Peyer's patch (tissue), 4 donors: ENCODE results near the gene EVL. TPM values are rescaled to one million over a fixed set of nuclear protein-coding genes. Genes with fewer than 3 reads are reported as not detected.

Experiments used
- DNase-seq, 3 donors: peaks; one replicate each; pipeline ENCODE4 v3.0.0-alpha.2; 2017 to 2019
- H3K27ac ChIP-seq, 4 donors: fragments of 200-600 bp; sonication (generic); one replicate each; pipeline ENCODE4 v1.5.1; 2016 to 2019
- H3K27me3 ChIP-seq, 2 donors: fragments of 200-600 bp; sonication (generic); one replicate each; pipeline ENCODE4 v1.5.1; 2019
- H3K36me3 ChIP-seq, 3 donors: fragments of 200-600 bp; sonication (generic); one replicate each; pipeline ENCODE4 v1.5.1; 2016 to 2019
- H3K4me1 ChIP-seq, 4 donors: fragments of 200-600 bp; sonication (generic); one replicate each; pipeline ENCODE4 v1.5.1; 2016 to 2019
- H3K4me3 ChIP-seq, 4 donors: fragments of 200-600 bp; sonication (generic); 1 replicate in 3 of 4; 2 replicates in 1 of 4; pipeline ENCODE4 v1.5.1; 2016 to 2019; ENCODE audit warnings: mild to moderate bottlenecking in 1 of 4
- H3K9me3 ChIP-seq, 4 donors: fragments of 200-600 bp; sonication (generic); one replicate each; pipeline ENCODE4 v1.5.1; 2016 to 2019; ENCODE audit warnings: mild to moderate bottlenecking in 1 of 4
- CTCF ChIP-seq, 6 experiments: fragments of 450-650 bp in 4 of 6; fragments of 200-600 bp in 2 of 6; sonication (generic) in 1 of 6; IDR thresholded peaks; one replicate each; pipeline ENCODE4 v1.5.1; 2017 to 2019; ENCODE audit warnings: antibody characterized with exemption in 6 of 6, mild to moderate bottlenecking in 3 of 6, moderate library complexity in 1 of 6
- POLR2A ChIP-seq, 2 donors: fragments of 450-650 bp; IDR thresholded peaks; one replicate each; pipeline ENCODE4 v1.5.1; 2017; ENCODE audit warnings: antibody characterized with exemption in 2 of 2, mild to moderate bottlenecking in 2 of 2, moderate library complexity in 2 of 2
- total RNA-seq, 4 donors: library from RNA; depleted of rRNA; stranded (reverse); fragments of >200 nt; gene quantifications; one replicate each; pipeline ENCODE4 v1.1.0, GENCODE V29; 2016

EVL gene
- total RNA-seq, 4 donors from 2014 or later: 44.9 to 409 (median 110) TPM

DNA sequence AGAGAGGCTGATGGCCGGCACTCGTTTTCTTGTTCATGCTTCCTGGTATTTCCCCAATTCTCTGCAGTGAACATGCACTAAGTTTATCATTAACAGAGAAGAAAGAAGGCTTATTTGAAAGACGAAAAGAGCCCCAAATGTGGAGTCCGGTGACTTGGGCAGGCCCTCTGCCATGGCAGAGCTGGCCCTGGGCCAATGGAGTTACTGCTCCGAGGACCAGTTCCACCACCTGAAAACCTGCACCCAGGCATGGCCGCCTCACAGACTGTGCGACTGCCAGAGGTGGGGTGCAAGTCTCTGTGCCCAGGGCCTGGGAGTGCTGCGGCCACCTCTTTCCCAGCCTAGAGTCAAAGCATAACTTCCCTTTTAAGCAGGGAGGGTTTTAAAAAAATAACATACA, 69.4 kb downstream of the EVL start:
- Histone ChIP-seq H3K4me1 (peaks cover 0 to 13% (median 0%) of the 10 kb centered on the region in 4 donors), H3K4me3 (no peak overlapping the region), H3K36me3 (peaks cover 0 to 72% (median 0%) of the 10 kb centered on the region in 3 donors), H3K27ac (no peak overlapping the region), H3K27me3 (no peaks in the 10 kb centered on the region), H3K9me3 (no peaks in the 10 kb centered on the region)
- no peak for TF ChIP-seq CTCF (IDR thresholded peaks at IDR 0.05)
- no peak for TF ChIP-seq POLR2A (IDR thresholded peaks at IDR 0.05)
- DNase-seq: no peak

GRCh38 chr14:100135073-100135472, 69.9 kb downstream of the EVL start:
- Histone ChIP-seq H3K36me3 (peaks cover 0 to 67% (median 0%) of the 10 kb centered on the region in 3 donors), H3K27me3 (no peaks in the 10 kb centered on the region), H3K27ac (no peak overlapping the region), H3K4me1 (peaks cover 0 to 13% (median 1%) of the 10 kb centered on the region in 4 donors), H3K9me3 (no peaks in the 10 kb centered on the region), H3K4me3 (no peak overlapping the region)
- DNase-seq: no peak
- TF ChIP-seq CTCF (IDR thresholded peaks at IDR 0.05) (no peak), POLR2A (IDR thresholded peaks at IDR 0.05) (no peak)

DNA sequence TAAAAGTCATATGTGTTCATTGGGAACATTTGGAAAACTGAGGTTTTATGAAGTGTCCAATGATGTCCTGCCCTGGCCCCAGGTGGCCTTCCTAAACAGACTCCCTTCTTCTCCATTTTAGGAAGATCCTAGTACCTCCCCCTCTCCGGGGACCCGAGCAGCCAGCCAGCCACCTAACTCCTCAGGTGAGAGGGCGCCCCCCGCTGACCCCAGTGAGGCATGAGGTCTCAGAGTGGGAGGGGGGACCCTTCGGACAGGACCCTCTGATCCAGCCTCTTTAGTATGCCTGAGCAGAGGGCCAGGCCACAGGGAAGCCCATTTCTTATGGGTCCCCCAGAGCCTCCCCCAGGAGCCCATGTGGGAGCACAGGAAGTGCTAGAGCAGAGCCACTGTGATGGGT, 70.6 kb downstream of the EVL start:
- Histone ChIP-seq H3K36me3 (peaks cover 0 to 63% (median 0%) of the 10 kb centered on the region in 3 donors), H3K9me3 (no peaks in the 10 kb centered on the region)
- no peak for DNase-seq

GRCh38 chr14:100137173-100137572, 72.0 kb downstream of the EVL start:
- H3K36me3 ChIP-seq: peaks cover 0 to 66% (median 0%) of the 10 kb centered on the region in 3 donors
- H3K9me3 ChIP-seq: no peaks in the 10 kb centered on the region
- no peak for DNase-seq
- no peaks in the 10 kb centered on the region for H3K27me3 ChIP-seq
- H3K4me3 ChIP-seq: no peak overlapping the region
- peak overlapping the region in 1 of 4 donors; percentile 6 for H3K27ac ChIP-seq
- no peak for TF ChIP-seq CTCF (IDR thresholded peaks at IDR 0.05)
- TF ChIP-seq POLR2A (IDR thresholded peaks at IDR 0.05): no peak
- H3K4me1 ChIP-seq: peaks cover 0 to 23% (median 6%) of the 10 kb centered on the region in 4 donors

More for the DNA sequence above, 70.6 kb downstream of the EVL start:
- Histone ChIP-seq H3K4me1 (peaks cover 0 to 13% (median 5%) of the 10 kb centered on the region in 4 donors), H3K27me3 (no peaks in the 10 kb centered on the region), H3K4me3 (no peak overlapping the region), H3K27ac (no peak overlapping the region)
- TF ChIP-seq CTCF (IDR thresholded peaks at IDR 0.05) (no peak), POLR2A (IDR thresholded peaks at IDR 0.05) (no peak)

- Histone ChIP-seq H3K4me1 (peaks cover 0 to 34% (median 8%) of the 10 kb centered on the region in 4 donors), H3K27ac (peak overlapping the region in 1 of 4 donors; percentile 6), H3K4me3 (no peak overlapping the region), H3K27me3 (no peaks in the 10 kb centered on the region), H3K36me3 (peaks cover 0 to 60% (median 0%) of the 10 kb centered on the region in 3 donors), H3K9me3 (no peaks in the 10 kb centered on the region)
- peak in 2 of 3 donors; percentile 47 to 73 for DNase-seq
- TF ChIP-seq CTCF (IDR thresholded peaks at IDR 0.05): no peak
- no peak for TF ChIP-seq POLR2A (IDR thresholded peaks at IDR 0.05)
Observed at GRCh38 chr14:100138082-100138787, 73.0 kb downstream of the EVL start.
